GM19351 (cell line): ENCODE measurements around the gene RAVER1.
"Not testable (repeated sequence)": the region's sequence is repeated elsewhere in the genome, so short reads cannot be mapped to it uniquely, and the experiment has no call there.

Experiments
- ATAC-seq: cut with Tn5 transposase; IDR thresholded peaks from one replicate; pipeline ENCODE4 v1.9.1; 2021; ENCODE audit warnings: mild to moderate bottlenecking, moderate library complexity; ENCODE audit not compliant: unreplicated experiment

RAVER1 gene, protein sequence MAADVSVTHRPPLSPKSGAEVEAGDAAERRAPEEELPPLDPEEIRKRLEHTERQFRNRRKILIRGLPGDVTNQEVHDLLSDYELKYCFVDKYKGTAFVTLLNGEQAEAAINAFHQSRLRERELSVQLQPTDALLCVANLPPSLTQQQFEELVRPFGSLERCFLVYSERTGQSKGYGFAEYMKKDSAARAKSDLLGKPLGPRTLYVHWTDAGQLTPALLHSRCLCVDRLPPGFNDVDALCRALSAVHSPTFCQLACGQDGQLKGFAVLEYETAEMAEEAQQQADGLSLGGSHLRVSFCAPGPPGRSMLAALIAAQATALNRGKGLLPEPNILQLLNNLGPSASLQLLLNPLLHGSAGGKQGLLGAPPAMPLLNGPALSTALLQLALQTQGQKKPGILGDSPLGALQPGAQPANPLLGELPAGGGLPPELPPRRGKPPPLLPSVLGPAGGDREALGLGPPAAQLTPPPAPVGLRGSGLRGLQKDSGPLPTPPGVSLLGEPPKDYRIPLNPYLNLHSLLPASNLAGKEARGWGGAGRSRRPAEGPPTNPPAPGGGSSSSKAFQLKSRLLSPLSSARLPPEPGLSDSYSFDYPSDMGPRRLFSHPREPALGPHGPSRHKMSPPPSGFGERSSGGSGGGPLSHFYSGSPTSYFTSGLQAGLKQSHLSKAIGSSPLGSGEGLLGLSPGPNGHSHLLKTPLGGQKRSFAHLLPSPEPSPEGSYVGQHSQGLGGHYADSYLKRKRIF

DNA sequence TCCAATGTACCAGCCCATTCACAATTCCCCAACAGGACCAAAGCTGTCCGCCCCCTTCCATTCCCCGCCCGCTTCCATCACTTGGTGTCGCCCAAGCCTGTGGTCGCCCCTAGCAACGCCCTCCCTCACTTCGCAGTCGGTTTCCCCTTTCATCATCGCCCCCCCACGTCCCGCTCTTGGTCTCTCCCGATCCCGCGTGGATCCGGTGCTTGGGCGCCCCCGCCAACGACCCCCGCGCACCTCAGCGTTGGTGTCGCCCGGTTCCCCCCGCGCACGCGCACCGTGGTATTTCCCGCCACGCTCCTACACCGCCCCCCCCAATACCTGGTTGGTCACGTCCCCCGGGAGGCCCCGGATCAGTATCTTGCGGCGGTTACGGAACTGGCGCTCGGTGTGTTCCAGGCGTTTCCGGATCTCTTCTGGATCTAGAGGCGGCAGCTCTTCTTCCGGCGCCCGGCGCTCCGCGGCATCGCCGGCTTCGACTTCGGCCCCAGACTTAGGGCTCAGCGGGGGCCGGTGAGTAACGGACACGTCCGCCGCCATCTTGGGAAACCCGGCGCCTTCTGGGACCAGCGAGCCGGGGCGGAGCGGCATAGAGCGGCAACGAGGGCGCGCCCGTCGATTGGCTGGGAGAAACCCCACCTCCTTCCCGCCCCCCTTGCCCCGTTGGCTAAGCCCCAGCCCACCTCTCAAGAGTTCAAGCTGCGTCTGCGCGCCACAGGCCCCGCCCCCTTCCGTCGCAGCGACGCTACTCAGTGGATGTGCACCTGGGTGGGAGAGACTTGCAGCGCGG, at the start of gene RAVER1:
TSS of gene RAVER1 (minus strand) at position 565 of the 793 bp plus-strand sequence. CDS start at position 543, 22 bp downstream.
- peak; percentile 83 for ATAC-seq

- not testable (repeated sequence) for ATAC-seq
These were observed 49.8 kb upstream of the RAVER1 start for GRCh38 chr19:10383223-10383499.

GRCh38 chr19:10380313-10381102, 47.2 kb upstream of the RAVER1 start, which contains the start of gene TYK2:
TYK2 (minus strand) TSS chr19:10380572; CDS start chr19:10378406, 2,166 bp downstream.
- ATAC-seq: peak; percentile 94

- no peak for ATAC-seq
These were observed 46.6 kb upstream of the RAVER1 start for GRCh38 chr19:10379880-10380312.

GRCh38 chr19:10378124-10378523, 44.8 kb upstream of the RAVER1 start:
- ATAC-seq: no peak

GRCh38 chr19:10377140-10377640, 43.9 kb upstream of the RAVER1 start:
- ATAC-seq: not testable (repeated sequence)

GRCh38 chr19:10374931-10375330, 41.6 kb upstream of the RAVER1 start:
- no peak for ATAC-seq

DNA sequence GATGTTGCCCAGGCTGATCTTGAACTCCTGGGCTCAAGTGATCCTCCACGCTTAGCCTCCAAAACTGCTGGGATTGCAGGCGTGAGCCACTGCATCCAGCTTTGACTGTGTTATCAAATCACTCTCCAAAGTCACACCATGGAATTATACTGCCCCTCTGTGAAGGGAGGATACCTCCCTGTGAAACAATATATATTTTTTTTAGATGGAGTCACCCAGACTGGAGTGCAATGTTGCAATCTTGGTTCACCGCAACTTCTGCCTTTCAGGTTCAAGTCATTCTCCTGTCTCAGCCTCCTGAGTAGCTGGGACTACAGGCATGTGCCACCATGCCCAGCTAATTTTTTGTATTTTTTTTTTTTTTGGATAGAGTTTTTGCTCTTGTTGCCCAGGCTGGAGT, 39.4 kb upstream of the RAVER1 start:
- no peak for ATAC-seq

GRCh38 chr19:10368101-10368803, 34.9 kb upstream of the RAVER1 start:
- no peak for ATAC-seq

- not testable (repeated sequence) for ATAC-seq
These were observed 33.7 kb upstream of the RAVER1 start for GRCh38 chr19:10366950-10367512.

- no peak for ATAC-seq
These were observed 32.2 kb upstream of the RAVER1 start for GRCh38 chr19:10365518-10365917.

- ATAC-seq: no peak
These were observed 31.3 kb upstream of the RAVER1 start for GRCh38 chr19:10364644-10365043.

DNA sequence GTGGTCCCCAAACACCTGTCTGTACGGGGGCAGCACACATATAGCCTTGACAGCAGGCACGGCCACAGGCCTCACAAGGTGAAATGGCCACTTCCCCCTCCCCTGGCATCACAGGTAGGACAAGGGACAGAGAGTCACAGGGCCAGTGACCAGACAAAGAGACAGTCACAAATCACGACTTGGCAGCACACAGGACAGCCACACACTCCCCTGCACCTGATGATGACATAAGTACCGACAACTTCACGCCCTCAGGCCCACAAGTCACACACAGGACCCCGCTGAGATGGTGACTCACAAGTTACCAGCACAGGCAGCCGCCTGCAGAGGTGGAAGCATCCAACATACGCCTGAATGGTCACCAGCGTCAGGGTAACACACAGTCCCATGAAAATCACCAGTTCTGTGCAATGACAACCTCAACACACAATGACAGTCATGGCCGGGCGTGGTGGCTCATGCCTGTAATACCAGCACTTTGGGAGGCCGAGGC, 30.5 kb upstream of the RAVER1 start:
- no peak for ATAC-seq

GRCh38 chr19:10362259-10362658, 28.9 kb upstream of the RAVER1 start:
- no peak for ATAC-seq

- ATAC-seq: no peak
These were observed 28.3 kb upstream of the RAVER1 start for GRCh38 chr19:10361569-10362011.

GRCh38 chr19:10356431-10356830, 23.1 kb upstream of the RAVER1 start:
- no peak for ATAC-seq

DNA sequence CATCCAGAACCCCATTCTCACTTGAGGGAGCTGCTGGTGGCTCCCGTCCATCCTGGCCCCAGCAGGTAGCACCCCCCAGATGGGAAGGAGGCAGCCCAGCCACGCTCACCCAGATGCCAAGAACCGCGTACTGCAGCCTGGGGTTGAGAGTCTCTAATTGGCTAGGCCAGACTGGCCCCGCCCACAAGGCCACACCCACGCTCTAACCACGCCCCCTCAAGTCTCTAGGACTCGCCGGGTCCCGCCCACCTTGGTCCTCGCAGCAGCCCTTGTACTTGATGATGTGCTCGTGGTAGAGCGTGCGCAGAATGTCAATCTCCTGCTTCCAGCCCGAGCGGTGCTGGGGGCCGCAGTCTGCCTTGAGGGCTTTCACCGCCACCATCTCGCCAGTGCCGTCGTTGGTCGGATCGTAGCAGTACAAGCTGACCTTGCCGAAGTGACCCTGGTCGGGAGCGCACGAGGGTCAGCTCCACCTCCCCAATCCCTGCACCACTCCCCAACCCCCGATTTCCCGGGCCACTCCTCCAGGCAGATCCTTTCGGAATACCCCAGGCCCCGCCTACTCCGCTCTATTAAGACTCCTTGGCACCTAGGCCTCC, 20.6 kb upstream of the RAVER1 start:
- ATAC-seq: no peak

- no peak for ATAC-seq
These were observed 19.7 kb upstream of the RAVER1 start for GRCh38 chr19:10352764-10353671.
